Astrocyte of the spinal cord (primary cell): ENCODE results near the gene NOVA2.

Source experiments
- DNase-seq: peaks from one replicate; pipeline ENCODE4 v3.0.0; 2011; ENCODE audit warnings: low read depth, low spot score
- H3K4me3 ChIP-seq: 2 replicates; pipeline ENCODE4 v1.5.1; 2011; ENCODE audit warnings: low read depth, mild to moderate bottlenecking, low read length, moderate library complexity
- CTCF ChIP-seq: IDR thresholded peaks from 2 replicates; pipeline ENCODE4 v1.5.1; 2012; ENCODE audit warnings: low read depth, mild to moderate bottlenecking, low read length, inconsistent platforms
- in situ Hi-C: cut with HindIII; loops from 2 replicates; pipeline ENCODE4 v1.10.0; 2017; ENCODE audit warnings: low sequenced_read_pairs

Gene NOVA2

GRCh38 chr19:45954156-45954555, 19.5 kb downstream of the NOVA2 start:
- in situ Hi-C loops: no loop called here
- DNase-seq: peak; percentile 19
- H3K4me3 ChIP-seq: no peak overlapping the region
- TF ChIP-seq CTCF: no peak

GRCh38 chr19:45953676-45954075, 20.0 kb downstream of the NOVA2 start:
- DNase-seq: peak; percentile 25
- H3K4me3 ChIP-seq: no peak overlapping the region
- in situ Hi-C loops: no loop called here
- no peak for TF ChIP-seq CTCF

GRCh38 chr19:45952686-45953505, 20.8 kb downstream of the NOVA2 start:
- no peak for TF ChIP-seq CTCF
- H3K4me3 ChIP-seq: no peak overlapping the region
- peak; percentile 22 for DNase-seq
- in situ Hi-C loops: no loop called here

- TF ChIP-seq CTCF: no peak
- no peak overlapping the region for H3K4me3 ChIP-seq
- in situ Hi-C loops: no loop called here
- no peak for DNase-seq
These were observed 21.4 kb downstream of the NOVA2 start for GRCh38 chr19:45952341-45952685.

GRCh38 chr19:45947926-45948325, 25.7 kb downstream of the NOVA2 start:
- peak; percentile 65 for DNase-seq
- TF ChIP-seq CTCF: no peak
- no peak overlapping the region for H3K4me3 ChIP-seq
- in situ Hi-C loops: no loop called here

GRCh38 chr19:45940515-45940805, 33.2 kb downstream of the NOVA2 start:
- no peak for TF ChIP-seq CTCF
- in situ Hi-C loops: no loop called here
- DNase-seq: no peak
- H3K4me3 ChIP-seq: no peak overlapping the region
